SK-N-MC (cell line): ENCODE results near the gene EAF1.
"Not testable (repeated sequence)": the region's sequence is repeated elsewhere in the genome, so short reads cannot be mapped to it uniquely, and the experiment has no call there.

ENCODE experiments used
- DNase-seq: peaks from one replicate; pipeline ENCODE4 v3.0.0-alpha.2; 2011; ENCODE audit warnings: low read depth, low spot score
- H3K27ac ChIP-seq: fragments of 200-600 bp; sonication (generic); 2 replicates; pipeline ENCODE4 v1.5.1; 2016; ENCODE audit warnings: mixed run types
- H3K36me3 ChIP-seq: fragments of 200-600 bp; sonication (generic); 2 replicates; pipeline ENCODE4 v1.6.1; 2017; ENCODE audit warnings: antibody characterized with exemption, low read length, mixed read lengths; ENCODE audit not compliant: insufficient read depth
- H3K4me3 ChIP-seq: fragments of 200-600 bp; sonication (generic); 2 replicates; pipeline ENCODE4 v1.5.1; 2016
- H3K9ac ChIP-seq: fragments of 200-600 bp; sonication (generic); 2 replicates; pipeline ENCODE4 v1.8.0; 2017; ENCODE audit warnings: mixed run types, mixed read lengths; ENCODE audit not compliant: insufficient read length
- H3K9me3 ChIP-seq: fragments of 200-600 bp; sonication (generic); 2 replicates; pipeline ENCODE4 v1.6.1; 2017; ENCODE audit warnings: low read depth, mild to moderate bottlenecking, antibody characterized with exemption, low read length, moderate library complexity, mixed read lengths
- EZH2 ChIP-seq: fragments of 200-600 bp; sonication (generic); IDR thresholded peaks from one replicate; pipeline ENCODE4 v1.6.1; 2017; ENCODE audit warnings: antibody characterized with exemption
- FOXP2 ChIP-seq: optimal IDR thresholded peaks from 2 replicates; pipeline ENCODE3; 2011; ENCODE audit warnings: mild to moderate bottlenecking, moderate library complexity; ENCODE audit not compliant: insufficient read depth; ENCODE audit errors: extremely low read length, control extremely low read depth
- POLR2AphosphoS5 ChIP-seq: IDR thresholded peaks from 2 replicates; pipeline ENCODE4 v1.6.1; 2012; ENCODE audit warnings: mild to moderate bottlenecking, low read depth, low read length, borderline replicate concordance

EAF1 gene

GRCh38 chr3:15479400-15480224 is 52.2 kb downstream of the EAF1 start:
- H3K9me3 ChIP-seq = no peaks in the 10 kb centered on the region

GRCh38 chr3:15484551-15484950 is 57.2 kb downstream of the EAF1 start:
- not testable (repeated sequence) for H3K36me3 ChIP-seq, H3K4me3 ChIP-seq, H3K9ac ChIP-seq, H3K9me3 ChIP-seq, H3K27ac ChIP-seq, DNase-seq

More at GRCh38 chr3:15479400-15480224, 52.2 kb downstream of the EAF1 start:
- Histone ChIP-seq H3K4me3 (no peak overlapping the region), H3K27ac (no peak overlapping the region), H3K9ac (no peak overlapping the region), H3K36me3 (no peaks in the 10 kb centered on the region)
- TF ChIP-seq FOXP2 = no peak
- TF ChIP-seq POLR2AphosphoS5 = no peak
- TF ChIP-seq EZH2 = no peak
- no peak for DNase-seq

GRCh38 chr3:15486020-15486419 is 58.6 kb downstream of the EAF1 start:
- TF ChIP-seq POLR2AphosphoS5 = no peak
- no peak for TF ChIP-seq EZH2
- no peak for TF ChIP-seq FOXP2
- no peaks in the 10 kb centered on the region for H3K36me3 ChIP-seq
- H3K4me3 ChIP-seq = no peak overlapping the region
- H3K9me3 ChIP-seq = no peaks in the 10 kb centered on the region
- no peak overlapping the region for H3K27ac ChIP-seq
- no peak for DNase-seq
- no peak overlapping the region for H3K9ac ChIP-seq

DNA sequence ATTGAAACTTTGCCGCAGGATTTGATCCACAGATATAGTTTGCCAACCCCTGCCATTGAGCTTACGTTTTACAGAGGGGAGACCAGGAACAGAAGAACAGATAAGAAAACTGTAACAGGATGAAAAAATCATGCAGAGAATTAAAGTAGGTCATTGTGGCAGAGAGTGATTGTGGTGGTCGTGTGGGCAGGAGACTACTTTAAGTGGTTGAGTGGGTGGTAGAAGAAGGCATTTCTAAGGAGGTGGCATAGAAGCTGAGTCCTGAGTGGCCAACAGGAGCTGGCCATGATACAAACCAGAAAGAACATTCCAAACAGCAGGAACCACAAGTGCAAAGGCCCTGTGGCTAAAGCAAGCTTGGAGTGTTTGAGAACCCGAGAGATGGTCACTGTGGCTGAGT is 59.6 kb downstream of the EAF1 start:
- no peak for DNase-seq
- no peak overlapping the region for H3K27ac ChIP-seq
- H3K9me3 ChIP-seq = no peaks in the 10 kb centered on the region
- H3K4me3 ChIP-seq = no peak overlapping the region
- no peaks in the 10 kb centered on the region for H3K36me3 ChIP-seq
- no peak for TF ChIP-seq FOXP2
- TF ChIP-seq EZH2 = no peak
- no peak for TF ChIP-seq POLR2AphosphoS5
- no peak overlapping the region for H3K9ac ChIP-seq

GRCh38 chr3:15488002-15488401 is 60.6 kb downstream of the EAF1 start:
- Histone ChIP-seq H3K36me3 (no peaks in the 10 kb centered on the region), H3K9me3 (no peaks in the 10 kb centered on the region), H3K4me3 (no peak overlapping the region), H3K9ac (no peak overlapping the region), H3K27ac (no peak overlapping the region)
- TF ChIP-seq POLR2AphosphoS5 (no peak), EZH2 (no peak)
- DNase-seq = no peak

DNA sequence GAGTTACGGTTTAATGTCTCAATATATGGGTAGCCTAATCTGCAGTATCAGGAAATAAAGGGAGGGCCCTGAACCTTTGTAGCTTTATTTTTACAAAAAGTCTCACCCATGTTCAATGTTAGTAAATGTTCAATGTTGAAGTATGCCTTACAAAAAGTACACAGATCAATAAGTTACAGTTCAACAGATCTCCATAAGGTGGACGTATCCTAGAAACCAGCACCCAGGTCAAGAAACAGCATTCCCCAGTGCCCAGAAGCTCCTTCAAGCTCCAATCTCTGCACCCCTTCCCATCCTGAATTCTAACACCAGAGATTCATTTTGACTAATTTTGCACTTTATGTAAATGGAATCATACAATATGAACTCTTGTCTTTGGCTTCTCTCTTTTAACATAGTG is 62.8 kb downstream of the EAF1 start:
- Histone ChIP-seq H3K4me3 (no peak overlapping the region), H3K27ac (no peak overlapping the region), H3K9me3 (no peaks in the 10 kb centered on the region), H3K9ac (no peak overlapping the region), H3K36me3 (no peaks in the 10 kb centered on the region)
- TF ChIP-seq EZH2 (no peak), FOXP2 (no peak), POLR2AphosphoS5 (no peak)
- DNase-seq = no peak

- Histone ChIP-seq H3K27ac (no peak overlapping the region), H3K4me3 (no peak overlapping the region), H3K9me3 (no peaks in the 10 kb centered on the region), H3K9ac (no peak overlapping the region), H3K36me3 (no peaks in the 10 kb centered on the region)
- DNase-seq = no peak
- TF ChIP-seq FOXP2 (no peak), POLR2AphosphoS5 (no peak), EZH2 (no peak)
These were observed 63.7 kb downstream of the EAF1 start for GRCh38 chr3:15491143-15491542.
